Thoracic aorta (tissue), 2 donors: Measurements from ENCODE around the gene MKNK1. TPM values are rescaled to one million over a fixed set of nuclear protein-coding genes. Genes with fewer than 3 reads are reported as not detected.

Source experiments
- ATAC-seq: fragments of 150-250 bp; one replicate; pipeline ENCODE4 v1.8.0; 2017; ENCODE audit warnings: low read depth; ENCODE audit not compliant: insufficient number of reproducible peaks, low FRiP score
- DNase-seq: peaks from one replicate; pipeline ENCODE4 v3.0.0-alpha.2; 2020; ENCODE audit warnings: low spot score
- H3K27ac ChIP-seq, 2 donors: fragments of 200-600 bp; sonication (generic); 1 replicate in 1 of 2; 2 replicates in 1 of 2; pipeline ENCODE4 v1.5.1; 2016; ENCODE audit warnings: mild to moderate bottlenecking in 2 of 2, moderate library complexity in 2 of 2
- H3K27me3 ChIP-seq: fragments of 200-600 bp; sonication (generic); replicated peaks from 2 replicates; pipeline ENCODE4 v1.6.0; 2016; ENCODE audit warnings: mild to moderate bottlenecking; ENCODE audit not compliant: insufficient read depth
- H3K36me3 ChIP-seq: fragments of 200-600 bp; sonication (generic); one replicate; pipeline ENCODE4 v1.5.1; 2016
- H3K4me1 ChIP-seq, 2 donors: fragments of 200-600 bp; sonication (generic); 1 replicate in 1 of 2; 2 replicates in 1 of 2; pipeline versions ENCODE4 v1.5.1 to v1.6.0; 2016; ENCODE audit warnings: low read depth in 2 of 2, mild to moderate bottlenecking in 1 of 2; ENCODE audit not compliant: control insufficient read depth in 1 of 2
- H3K4me3 ChIP-seq: fragments of 200-600 bp; sonication (generic); 2 replicates; pipeline ENCODE4 v1.5.1; 2016; ENCODE audit warnings: mild to moderate bottlenecking
- H3K9me3 ChIP-seq: fragments of 200-600 bp; sonication (generic); 2 replicates; pipeline ENCODE4 v1.5.1; 2016
- CTCF ChIP-seq: fragments of 200-600 bp; sonication (generic); IDR thresholded peaks from one replicate; pipeline ENCODE4 v1.5.1; 2019; ENCODE audit warnings: antibody characterized with exemption
- total RNA-seq, 2 donors: library from RNA; depleted of rRNA; stranded (reverse); fragments of >200 nt; gene quantifications; one replicate each; pipeline versions ENCODE4 v1.1.0 to v1.2.3, GENCODE V29; 2016

The MKNK1 gene
- total RNA-seq, 2 donors from 2014 or later, result 95.9 to 118 TPM

DNA sequence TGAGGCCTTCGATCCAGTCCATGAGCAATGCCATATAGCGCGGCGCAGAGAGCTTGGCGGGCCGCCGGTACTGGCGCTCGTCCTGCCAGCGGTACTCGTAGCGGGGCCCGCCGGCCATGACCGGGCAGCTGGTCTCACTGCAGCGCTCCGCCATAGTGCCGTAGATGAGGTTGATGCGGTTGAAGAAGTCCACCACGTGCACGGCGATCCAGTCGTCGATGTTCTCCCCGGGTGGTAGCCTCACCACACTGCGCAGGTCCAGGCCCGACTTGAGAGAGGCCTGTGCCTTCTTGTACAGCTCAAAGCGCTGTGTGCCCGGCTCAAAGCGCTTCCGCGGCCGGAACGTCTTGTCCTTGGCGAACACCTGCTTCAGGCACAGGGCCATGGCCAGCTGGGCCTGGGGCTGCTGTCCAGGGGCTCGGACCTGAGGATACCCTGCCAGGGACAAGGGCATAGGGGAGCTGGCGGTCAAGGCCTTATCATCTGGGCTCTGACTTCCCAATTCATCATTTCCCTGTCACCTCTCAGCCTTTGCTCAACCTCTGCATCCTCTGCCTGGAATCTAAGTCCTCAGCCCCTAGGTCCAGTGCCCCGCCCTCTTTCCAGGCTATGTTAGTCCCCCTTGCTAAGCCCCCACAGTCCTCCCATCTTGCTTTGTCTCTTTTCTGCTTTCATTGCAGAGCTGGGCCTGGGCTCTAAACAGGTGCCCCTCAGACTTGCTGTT is 9.0 kb upstream of the MKNK1 start:
- ATAC-seq, result no peak
- no peak for DNase-seq
- peak overlapping the region; percentile 46 to 86 for H3K27ac ChIP-seq
- H3K9me3 ChIP-seq, result no peaks in the 10 kb centered on the region
- H3K4me3 ChIP-seq, result peak overlapping the region; percentile 70
- no peaks in the 10 kb centered on the region for H3K27me3 ChIP-seq
- H3K4me1 ChIP-seq, result peaks cover 42 to 70% of the 10 kb centered on the region in 2 donors
- peaks cover 11% of the 10 kb centered on the region for H3K36me3 ChIP-seq
- TF ChIP-seq CTCF, result no peak

DNA sequence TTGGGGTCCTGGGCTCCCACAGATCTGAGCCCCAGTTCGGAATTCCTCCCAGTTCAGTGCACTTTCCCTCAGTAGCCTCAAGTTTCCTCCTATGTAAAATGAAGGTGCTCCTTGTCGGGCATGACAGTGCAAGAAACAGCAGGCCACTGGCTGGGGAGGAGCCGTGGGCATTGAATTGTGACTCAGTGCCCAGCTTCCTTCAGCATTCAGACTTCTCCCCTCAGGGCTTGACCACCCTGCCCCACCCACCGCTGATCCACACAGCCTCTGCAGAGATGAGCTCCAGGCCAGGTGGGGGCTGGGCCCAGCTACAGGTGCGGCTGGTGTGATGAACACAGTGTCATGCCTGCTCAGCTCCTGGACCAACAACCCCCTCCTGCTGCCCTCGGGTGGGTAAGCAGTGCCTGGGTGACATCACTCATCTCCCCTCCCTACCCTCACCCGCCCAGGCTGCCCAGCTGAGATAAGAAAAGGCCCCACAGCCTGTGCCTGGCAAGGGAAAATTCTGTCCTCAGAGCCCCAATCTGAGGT is 7.7 kb upstream of the MKNK1 start:
- Histone ChIP-seq H3K36me3 (peaks cover 11% of the 10 kb centered on the region), H3K9me3 (no peaks in the 10 kb centered on the region), H3K4me3 (peak overlapping the region; percentile 26), H3K27ac (peak overlapping the region; percentile 47 to 60), H3K27me3 (no peaks in the 10 kb centered on the region), H3K4me1 (peaks cover 49 to 81% of the 10 kb centered on the region in 2 donors)
- ATAC-seq, result no peak
- TF ChIP-seq CTCF, result no peak
- no peak for DNase-seq

DNA sequence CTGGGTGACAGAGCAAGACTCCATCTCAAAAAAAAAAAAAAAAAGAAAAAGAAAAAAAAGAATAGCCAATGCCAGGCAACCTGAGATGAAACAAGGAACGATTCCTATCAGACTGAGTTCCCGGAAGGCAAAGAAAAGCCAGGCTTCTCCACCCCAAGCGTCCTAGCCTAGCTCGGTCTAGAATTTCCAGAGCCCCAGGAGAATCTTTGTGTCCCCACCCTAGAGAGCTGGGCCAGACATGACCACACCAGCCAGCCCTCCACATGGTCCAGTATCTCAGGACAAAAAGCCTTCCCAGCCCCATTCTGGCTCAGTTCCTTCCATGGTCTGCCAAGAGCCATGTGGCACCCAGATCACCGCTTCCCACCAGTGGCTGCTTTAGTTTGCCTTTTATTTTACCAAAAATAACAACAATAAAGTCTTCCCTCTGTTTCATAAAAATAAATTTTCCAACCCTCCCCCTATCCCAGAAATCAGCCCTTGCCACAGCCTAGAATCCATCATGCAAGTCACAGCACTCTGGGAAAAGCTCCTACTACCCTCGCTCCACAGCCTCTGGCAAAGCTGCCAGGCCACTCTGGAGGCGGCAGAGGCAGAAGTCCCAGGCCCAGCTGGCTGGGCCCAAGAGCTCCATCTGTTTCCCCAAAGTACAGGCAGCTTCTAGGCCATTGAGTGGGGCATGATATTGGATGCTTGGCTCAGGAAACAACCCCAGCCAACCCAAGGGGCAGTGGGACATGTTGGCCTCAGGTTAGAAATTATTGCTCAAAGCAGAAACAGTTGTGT is 3.5 kb upstream of the MKNK1 start:
- H3K9me3 ChIP-seq, result no peaks in the 10 kb centered on the region
- H3K4me3 ChIP-seq, result peak overlapping the region; percentile 29
- H3K4me1 ChIP-seq, result peaks cover 39 to 76% of the 10 kb centered on the region in 2 donors
- peak overlapping the region; percentile 65 to 81 for H3K27ac ChIP-seq
- H3K27me3 ChIP-seq, result no peaks in the 10 kb centered on the region
- H3K36me3 ChIP-seq, result peaks cover 11% of the 10 kb centered on the region
- ATAC-seq (peak; percentile 33), DNase-seq (no peak)
- no peak for TF ChIP-seq CTCF

GRCh38 chr1:46606255-46606965 is 2.3 kb upstream of the MKNK1 start:
- ATAC-seq, result no peak
- peaks cover 29 to 76% of the 10 kb centered on the region in 2 donors for H3K4me1 ChIP-seq
- H3K4me3 ChIP-seq, result no peak overlapping the region
- no peaks in the 10 kb centered on the region for H3K27me3 ChIP-seq
- TF ChIP-seq CTCF, result no peak
- H3K27ac ChIP-seq, result peak overlapping the region; percentile 45 to 81
- H3K9me3 ChIP-seq, result no peaks in the 10 kb centered on the region
- DNase-seq, result no peak
- peaks cover 11% of the 10 kb centered on the region for H3K36me3 ChIP-seq

GRCh38 chr1:46605232-46605631 is 1.2 kb upstream of the MKNK1 start:
- TF ChIP-seq CTCF, result no peak
- Histone ChIP-seq H3K27ac (no peak overlapping the region), H3K4me3 (no peak overlapping the region), H3K27me3 (no peaks in the 10 kb centered on the region), H3K4me1 (peaks cover 27 to 80% of the 10 kb centered on the region in 2 donors), H3K9me3 (no peaks in the 10 kb centered on the region), H3K36me3 (peaks cover 11% of the 10 kb centered on the region)
- ATAC-seq, result no peak
- no peak for DNase-seq
